ENCODE measurements around the gene SLC6A3.
"Not testable (repeated sequence)": the region's sequence is repeated elsewhere in the genome, so short reads cannot be mapped to it uniquely, and the experiment has no call there.

The SLC6A3 gene

DNA sequence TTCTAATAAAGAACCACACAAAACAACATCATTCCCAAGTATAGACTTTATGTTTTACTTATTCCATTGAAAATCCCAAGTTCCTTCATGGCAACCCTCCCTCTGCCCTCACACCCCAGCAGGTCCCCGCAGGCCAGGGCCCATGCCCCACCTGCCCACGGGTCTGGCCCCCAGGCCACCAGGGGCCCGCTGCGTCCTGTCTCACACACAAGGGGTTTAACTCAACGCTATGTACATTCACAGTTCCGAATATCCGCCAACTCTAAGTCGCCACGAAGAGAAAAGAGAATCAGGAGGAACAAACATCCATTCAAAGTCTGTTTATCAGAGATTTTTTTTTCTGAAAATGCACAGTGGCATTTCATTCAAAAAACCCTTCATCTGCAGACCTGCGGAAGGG, 16.2 kb upstream of the SLC6A3 start:
- no peaks in the 10 kb centered on the region for H3K27me3 ChIP-seq (ENCODE audit: low read depth, low read length)
- H3K27ac ChIP-seq (ENCODE audit: low read length): no peak overlapping the region
- no peak overlapping the region for H3K4me3 ChIP-seq (ENCODE audit: low read depth in 1 of 2, low read length in 2 of 2)
- peaks cover 2 to 5% of the 10 kb centered on the region in 2 donors for H3K9me3 ChIP-seq (ENCODE audit: control insufficient read depth in 1 of 2, low read length in 2 of 2)
- no peaks in the 10 kb centered on the region for H3K4me1 ChIP-seq (ENCODE audit: control insufficient read depth in 1 of 2, insufficient read depth in 2 of 2, low read length in 2 of 2)
- peaks cover 18 to 53% of the 10 kb centered on the region in 2 donors for H3K36me3 ChIP-seq (ENCODE audit: control insufficient read depth in 1 of 2, insufficient read depth in 2 of 2, low read length in 2 of 2)

- Histone ChIP-seq H3K27ac (ENCODE audit: low read length) (no peak overlapping the region), H3K27me3 (ENCODE audit: low read depth, low read length) (no peaks in the 10 kb centered on the region), H3K4me1 (ENCODE audit: control insufficient read depth in 1 of 2, insufficient read depth in 2 of 2, low read length in 2 of 2) (no peaks in the 10 kb centered on the region), H3K36me3 (ENCODE audit: control insufficient read depth in 1 of 2, insufficient read depth in 2 of 2, low read length in 2 of 2) (peaks cover 12 to 41% of the 10 kb centered on the region in 2 donors), H3K9me3 (ENCODE audit: control insufficient read depth in 1 of 2, low read length in 2 of 2) (peaks cover 7 to 10% of the 10 kb centered on the region in 2 donors), H3K4me3 (ENCODE audit: low read depth in 1 of 2, low read length in 2 of 2) (no peak overlapping the region)
Observed at GRCh38 chr5:1460054-1460682, 14.9 kb upstream of the SLC6A3 start.

DNA sequence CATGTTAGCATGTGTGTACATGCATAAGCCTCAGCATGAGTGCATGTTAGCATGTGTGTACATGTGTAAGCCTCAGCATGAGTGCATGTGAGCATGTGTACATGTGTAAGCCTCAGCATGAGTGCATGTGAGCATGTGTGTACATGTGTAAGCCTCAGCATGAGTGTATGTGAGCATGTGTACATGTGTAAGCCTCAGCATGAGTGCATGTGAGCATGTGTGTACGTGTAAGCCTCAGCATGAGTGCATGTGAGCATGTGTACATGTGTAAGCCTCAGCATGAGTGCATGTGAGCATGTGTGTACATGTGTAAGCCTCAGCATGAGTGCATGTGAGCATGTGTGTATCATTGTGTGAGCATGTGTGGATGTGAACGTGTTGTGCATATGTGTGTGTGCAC, 14.2 kb upstream of the SLC6A3 start:
- H3K27me3 ChIP-seq (ENCODE audit: low read depth, low read length); H3K4me3 ChIP-seq (ENCODE audit: low read depth in 1 of 2, low read length in 2 of 2); H3K9me3 ChIP-seq (ENCODE audit: control insufficient read depth in 1 of 2, low read length in 2 of 2); H3K27ac ChIP-seq (ENCODE audit: low read length); H3K4me1 ChIP-seq (ENCODE audit: control insufficient read depth in 1 of 2, insufficient read depth in 2 of 2, low read length in 2 of 2): not testable (repeated sequence)
- peaks cover 11 to 37% of the 10 kb centered on the region in 2 donors for H3K36me3 ChIP-seq (ENCODE audit: control insufficient read depth in 1 of 2, insufficient read depth in 2 of 2, low read length in 2 of 2)

DNA sequence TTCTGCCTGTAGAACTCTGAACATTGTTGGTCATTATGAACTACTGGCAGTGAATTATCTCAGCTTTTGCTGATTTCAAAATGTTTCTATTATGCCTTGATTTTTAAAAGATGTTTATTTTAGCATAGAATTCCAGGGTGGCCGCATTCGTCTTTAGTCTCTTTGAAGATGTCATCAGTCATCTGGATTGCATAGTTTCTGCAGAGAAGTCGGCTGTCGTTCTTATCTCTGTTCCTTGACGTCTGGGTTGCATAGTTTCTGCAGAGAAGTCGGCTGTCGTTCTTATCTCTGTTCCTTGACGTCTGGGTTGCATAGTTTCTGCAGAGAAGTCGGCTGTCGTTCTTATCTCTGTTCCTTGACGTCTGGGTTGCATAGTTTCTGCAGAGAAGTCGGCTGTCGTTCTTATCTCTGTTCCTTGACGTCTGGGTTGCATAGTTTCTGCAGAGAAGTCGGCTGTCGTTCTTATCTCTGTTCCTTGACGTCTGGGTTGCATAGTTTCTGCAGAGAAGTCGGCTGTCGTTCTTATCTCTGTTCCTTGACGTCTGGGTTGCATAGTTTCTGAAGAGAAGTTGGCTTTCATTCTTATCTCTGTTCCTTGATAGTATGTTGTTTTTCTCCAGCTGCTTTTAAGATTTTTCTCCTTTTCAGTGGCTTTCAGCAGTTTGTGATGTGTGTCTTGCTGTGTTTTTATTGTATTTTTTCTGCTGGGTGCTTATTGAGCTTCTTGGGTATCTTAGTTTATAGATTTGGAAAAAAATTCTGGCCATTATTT, 11.1 kb upstream of the SLC6A3 start:
- not testable (repeated sequence) for H3K4me3 ChIP-seq (ENCODE audit: low read depth in 1 of 2, low read length in 2 of 2); H3K27ac ChIP-seq (ENCODE audit: low read length); H3K4me1 ChIP-seq (ENCODE audit: control insufficient read depth in 1 of 2, insufficient read depth in 2 of 2, low read length in 2 of 2); H3K27me3 ChIP-seq (ENCODE audit: low read depth, low read length); H3K36me3 ChIP-seq (ENCODE audit: control insufficient read depth in 1 of 2, insufficient read depth in 2 of 2, low read length in 2 of 2)
- H3K9me3 ChIP-seq (ENCODE audit: control insufficient read depth in 1 of 2, low read length in 2 of 2): peaks cover 16 to 19% of the 10 kb centered on the region in 2 donors

DNA sequence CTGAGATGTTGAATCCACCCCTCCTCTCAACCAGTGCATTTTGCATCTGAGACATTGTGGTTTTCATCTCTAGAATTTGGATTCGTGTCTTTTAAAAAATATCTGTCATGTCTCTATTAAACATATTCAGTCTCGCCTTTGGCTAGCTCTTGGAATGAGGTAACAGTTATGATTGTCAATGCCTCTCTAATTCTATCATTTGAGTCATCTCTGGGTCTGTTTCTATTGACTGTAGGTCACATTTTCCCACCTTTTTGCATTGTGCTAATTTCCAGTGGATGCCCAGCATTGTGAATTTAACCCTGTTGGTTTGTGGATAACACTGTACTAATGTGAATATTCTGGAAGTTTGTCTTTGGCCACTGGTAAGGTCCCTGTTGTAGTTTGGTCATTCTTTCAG, 8.4 kb upstream of the SLC6A3 start:
- H3K4me3 ChIP-seq (ENCODE audit: low read depth in 1 of 2, low read length in 2 of 2): no peak overlapping the region
- peaks cover 16 to 19% of the 10 kb centered on the region in 2 donors for H3K9me3 ChIP-seq (ENCODE audit: control insufficient read depth in 1 of 2, low read length in 2 of 2)
- H3K36me3 ChIP-seq (ENCODE audit: control insufficient read depth in 1 of 2, insufficient read depth in 2 of 2, low read length in 2 of 2): no peaks in the 10 kb centered on the region
- H3K27ac ChIP-seq (ENCODE audit: low read length): no peak overlapping the region
- no peaks in the 10 kb centered on the region for H3K27me3 ChIP-seq (ENCODE audit: low read depth, low read length)
- no peaks in the 10 kb centered on the region for H3K4me1 ChIP-seq (ENCODE audit: control insufficient read depth in 1 of 2, insufficient read depth in 2 of 2, low read length in 2 of 2)

- no peak overlapping the region for H3K27ac ChIP-seq (ENCODE audit: low read length)
- H3K36me3 ChIP-seq (ENCODE audit: control insufficient read depth in 1 of 2, insufficient read depth in 2 of 2, low read length in 2 of 2): no peaks in the 10 kb centered on the region
- H3K9me3 ChIP-seq (ENCODE audit: control insufficient read depth in 1 of 2, low read length in 2 of 2): peaks cover 9% of the 10 kb centered on the region in 2 donors
- no peak overlapping the region for H3K4me3 ChIP-seq (ENCODE audit: low read depth in 1 of 2, low read length in 2 of 2)
- H3K27me3 ChIP-seq (ENCODE audit: low read depth, low read length): peaks cover 13% of the 10 kb centered on the region
- H3K4me1 ChIP-seq (ENCODE audit: control insufficient read depth in 1 of 2, insufficient read depth in 2 of 2, low read length in 2 of 2): peaks cover 0 to 21% of the 10 kb centered on the region in 2 donors
Observed at GRCh38 chr5:1449081-1449630, 3.9 kb upstream of the SLC6A3 start.

- Histone ChIP-seq H3K36me3 (ENCODE audit: control insufficient read depth in 1 of 2, insufficient read depth in 2 of 2, low read length in 2 of 2) (no peaks in the 10 kb centered on the region), H3K4me3 (ENCODE audit: low read depth in 1 of 2, low read length in 2 of 2) (no peak overlapping the region), H3K27ac (ENCODE audit: low read length) (no peak overlapping the region), H3K9me3 (ENCODE audit: control insufficient read depth in 1 of 2, low read length in 2 of 2) (peaks cover 4 to 5% of the 10 kb centered on the region in 2 donors), H3K4me1 (ENCODE audit: control insufficient read depth in 1 of 2, insufficient read depth in 2 of 2, low read length in 2 of 2) (peaks cover 0 to 21% of the 10 kb centered on the region in 2 donors), H3K27me3 (ENCODE audit: low read depth, low read length) (peaks cover 19% of the 10 kb centered on the region)
Observed at GRCh38 chr5:1448511-1449011, 3.3 kb upstream of the SLC6A3 start.

- H3K27ac ChIP-seq (ENCODE audit: low read length): no peak overlapping the region
- H3K4me1 ChIP-seq (ENCODE audit: control insufficient read depth in 1 of 2, insufficient read depth in 2 of 2, low read length in 2 of 2): peaks cover 0 to 21% of the 10 kb centered on the region in 2 donors
- peaks cover 27% of the 10 kb centered on the region for H3K27me3 ChIP-seq (ENCODE audit: low read depth, low read length)
- no peaks in the 10 kb centered on the region for H3K36me3 ChIP-seq (ENCODE audit: control insufficient read depth in 1 of 2, insufficient read depth in 2 of 2, low read length in 2 of 2)
- H3K4me3 ChIP-seq (ENCODE audit: low read depth in 1 of 2, low read length in 2 of 2): no peak overlapping the region
- no peaks in the 10 kb centered on the region for H3K9me3 ChIP-seq (ENCODE audit: control insufficient read depth in 1 of 2, low read length in 2 of 2)
Observed at GRCh38 chr5:1447671-1448361, 2.6 kb upstream of the SLC6A3 start.

GRCh38 chr5:1446602-1447343, 1.5 kb upstream of the SLC6A3 start:
- Histone ChIP-seq H3K4me1 (ENCODE audit: control insufficient read depth in 1 of 2, insufficient read depth in 2 of 2, low read length in 2 of 2) (peaks cover 0 to 21% of the 10 kb centered on the region in 2 donors), H3K27me3 (ENCODE audit: low read depth, low read length) (peaks cover 29% of the 10 kb centered on the region), H3K27ac (ENCODE audit: low read length) (no peak overlapping the region), H3K36me3 (ENCODE audit: control insufficient read depth in 1 of 2, insufficient read depth in 2 of 2, low read length in 2 of 2) (no peaks in the 10 kb centered on the region), H3K4me3 (ENCODE audit: low read depth in 1 of 2, low read length in 2 of 2) (no peak overlapping the region), H3K9me3 (ENCODE audit: control insufficient read depth in 1 of 2, low read length in 2 of 2) (no peaks in the 10 kb centered on the region)

GRCh38 chr5:1445689-1446601, 705 bp upstream of the SLC6A3 start:
- Histone ChIP-seq H3K36me3 (ENCODE audit: control insufficient read depth in 1 of 2, insufficient read depth in 2 of 2, low read length in 2 of 2) (no peaks in the 10 kb centered on the region), H3K27ac (ENCODE audit: low read length) (no peak overlapping the region), H3K4me1 (ENCODE audit: control insufficient read depth in 1 of 2, insufficient read depth in 2 of 2, low read length in 2 of 2) (peaks cover 0 to 21% of the 10 kb centered on the region in 2 donors), H3K4me3 (ENCODE audit: low read depth in 1 of 2, low read length in 2 of 2) (no peak overlapping the region), H3K27me3 (ENCODE audit: low read depth, low read length) (peaks cover 29% of the 10 kb centered on the region), H3K9me3 (ENCODE audit: control insufficient read depth in 1 of 2, low read length in 2 of 2) (peaks cover 0 to 2% of the 10 kb centered on the region in 2 donors)
